Measurements from ENCODE around the gene SPAG8.

The SPAG8 gene

DNA sequence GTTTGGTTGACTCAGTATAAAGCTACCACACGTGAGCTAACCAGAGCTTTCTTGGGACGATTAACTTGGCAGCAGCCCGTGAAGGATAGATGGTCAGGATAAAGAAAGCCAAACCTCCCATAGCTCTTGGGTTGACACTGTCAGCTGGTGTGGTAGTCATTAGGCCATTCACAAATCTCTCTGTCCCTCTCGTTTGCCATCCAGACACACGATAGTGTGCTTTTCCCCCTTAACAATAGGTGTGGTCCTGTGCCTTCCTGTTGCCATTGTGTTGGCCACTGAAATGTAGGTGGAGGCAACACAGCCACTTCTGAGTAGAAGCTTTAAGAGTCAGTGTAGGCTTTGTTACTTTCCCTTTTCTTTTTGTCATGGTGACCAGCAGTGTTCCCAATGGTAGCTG, 46.4 kb upstream of the SPAG8 start:
- Histone ChIP-seq H3K27ac (no peak overlapping the region), H3K79me2 (ENCODE audit: insufficient read depth, low read depth) (no peaks in the 10 kb centered on the region), H3K27me3 (ENCODE audit: insufficient read depth, low read depth) (no peaks in the 10 kb centered on the region), H3K9ac (no peak overlapping the region), H3K4me2 (no peak overlapping the region), H3K4me1 (ENCODE audit: low read depth, poor library complexity, severe bottlenecking) (no peaks in the 10 kb centered on the region), H4K20me1 (ENCODE audit: insufficient read depth) (no peaks in the 10 kb centered on the region), H3K36me3 (ENCODE audit: insufficient read depth) (no peaks in the 10 kb centered on the region), H3K4me3 (IDR thresholded peaks at IDR 0.05; ENCODE audit: insufficient read depth, low read depth, low read length) (no peak overlapping the region), H2AFZ (ENCODE audit: low read depth) (no peak overlapping the region)
- TF ChIP-seq, protein P1, sequence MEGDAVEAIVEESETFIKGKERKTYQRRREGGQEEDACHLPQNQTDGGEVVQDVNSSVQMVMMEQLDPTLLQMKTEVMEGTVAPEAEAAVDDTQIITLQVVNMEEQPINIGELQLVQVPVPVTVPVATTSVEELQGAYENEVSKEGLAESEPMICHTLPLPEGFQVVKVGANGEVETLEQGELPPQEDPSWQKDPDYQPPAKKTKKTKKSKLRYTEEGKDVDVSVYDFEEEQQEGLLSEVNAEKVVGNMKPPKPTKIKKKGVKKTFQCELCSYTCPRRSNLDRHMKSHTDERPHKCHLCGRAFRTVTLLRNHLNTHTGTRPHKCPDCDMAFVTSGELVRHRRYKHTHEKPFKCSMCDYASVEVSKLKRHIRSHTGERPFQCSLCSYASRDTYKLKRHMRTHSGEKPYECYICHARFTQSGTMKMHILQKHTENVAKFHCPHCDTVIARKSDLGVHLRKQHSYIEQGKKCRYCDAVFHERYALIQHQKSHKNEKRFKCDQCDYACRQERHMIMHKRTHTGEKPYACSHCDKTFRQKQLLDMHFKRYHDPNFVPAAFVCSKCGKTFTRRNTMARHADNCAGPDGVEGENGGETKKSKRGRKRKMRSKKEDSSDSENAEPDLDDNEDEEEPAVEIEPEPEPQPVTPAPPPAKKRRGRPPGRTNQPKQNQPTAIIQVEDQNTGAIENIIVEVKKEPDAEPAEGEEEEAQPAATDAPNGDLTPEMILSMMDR (conservative IDR thresholded peaks at IDR 0.05; ENCODE audit: low read depth, low read length) = no peak

DNA sequence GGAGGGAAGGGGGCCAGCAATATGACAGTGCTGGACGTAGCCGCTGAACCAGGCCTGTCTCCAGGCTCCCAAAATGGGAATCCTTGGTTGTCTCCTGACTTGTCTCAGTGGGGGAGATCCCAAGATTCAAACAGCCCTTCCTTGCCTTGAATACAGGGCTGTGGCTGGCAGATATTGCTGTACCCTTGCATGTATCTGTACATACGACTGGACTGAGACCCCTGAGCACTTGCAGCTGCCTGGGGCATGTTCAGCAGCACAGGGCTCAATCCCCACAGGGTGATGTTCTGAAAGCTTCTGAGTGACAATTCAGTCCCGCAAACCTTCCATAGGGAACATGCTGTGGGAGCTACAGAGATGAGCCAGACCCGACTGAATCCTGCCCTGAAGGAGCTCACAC, 44.8 kb upstream of the SPAG8 start:
- Histone ChIP-seq H3K4me3 (IDR thresholded peaks at IDR 0.05; ENCODE audit: insufficient read depth, low read depth, low read length) (no peak overlapping the region), H3K27me3 (ENCODE audit: insufficient read depth, low read depth) (no peaks in the 10 kb centered on the region), H3K36me3 (ENCODE audit: insufficient read depth) (no peaks in the 10 kb centered on the region), H4K20me1 (ENCODE audit: insufficient read depth) (no peaks in the 10 kb centered on the region), H3K27ac (no peak overlapping the region), H3K4me2 (no peak overlapping the region), H3K9ac (no peak overlapping the region), H2AFZ (ENCODE audit: low read depth) (no peak overlapping the region), H3K4me1 (ENCODE audit: low read depth, poor library complexity, severe bottlenecking) (no peaks in the 10 kb centered on the region), H3K79me2 (ENCODE audit: insufficient read depth, low read depth) (no peaks in the 10 kb centered on the region)
- TF ChIP-seq, protein P1 (conservative IDR thresholded peaks at IDR 0.05; ENCODE audit: low read depth, low read length) = no peak

DNA sequence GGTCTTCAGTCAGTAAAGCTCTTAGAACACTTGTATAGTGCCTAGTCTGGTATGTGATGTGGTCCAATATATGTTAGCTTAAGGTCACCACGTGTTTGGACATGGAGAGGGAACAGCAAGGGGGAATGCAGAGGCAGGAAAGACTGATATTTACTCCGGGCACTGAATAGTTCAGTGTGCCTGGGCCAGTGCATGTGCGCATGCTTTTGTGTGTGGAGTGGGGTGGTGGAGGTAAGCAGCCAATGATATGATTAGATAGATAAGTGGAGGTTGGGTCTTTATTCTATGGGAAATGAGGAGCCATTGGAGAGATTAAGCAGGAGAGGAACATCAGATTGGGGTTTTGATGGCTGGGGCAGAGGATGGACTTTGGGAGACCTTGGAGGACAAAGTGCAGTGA, 44.1 kb upstream of the SPAG8 start:
- Histone ChIP-seq H3K4me3 (IDR thresholded peaks at IDR 0.05; ENCODE audit: insufficient read depth, low read depth, low read length) (no peak overlapping the region), H3K9ac (no peak overlapping the region), H4K20me1 (ENCODE audit: insufficient read depth) (no peaks in the 10 kb centered on the region), H3K79me2 (ENCODE audit: insufficient read depth, low read depth) (no peaks in the 10 kb centered on the region), H3K27me3 (ENCODE audit: insufficient read depth, low read depth) (no peaks in the 10 kb centered on the region), H2AFZ (ENCODE audit: low read depth) (no peak overlapping the region), H3K36me3 (ENCODE audit: insufficient read depth) (no peaks in the 10 kb centered on the region), H3K4me2 (no peak overlapping the region), H3K27ac (no peak overlapping the region), H3K4me1 (ENCODE audit: low read depth, poor library complexity, severe bottlenecking) (no peaks in the 10 kb centered on the region)
- TF ChIP-seq, protein P1 (conservative IDR thresholded peaks at IDR 0.05; ENCODE audit: low read depth, low read length) = no peak

DNA sequence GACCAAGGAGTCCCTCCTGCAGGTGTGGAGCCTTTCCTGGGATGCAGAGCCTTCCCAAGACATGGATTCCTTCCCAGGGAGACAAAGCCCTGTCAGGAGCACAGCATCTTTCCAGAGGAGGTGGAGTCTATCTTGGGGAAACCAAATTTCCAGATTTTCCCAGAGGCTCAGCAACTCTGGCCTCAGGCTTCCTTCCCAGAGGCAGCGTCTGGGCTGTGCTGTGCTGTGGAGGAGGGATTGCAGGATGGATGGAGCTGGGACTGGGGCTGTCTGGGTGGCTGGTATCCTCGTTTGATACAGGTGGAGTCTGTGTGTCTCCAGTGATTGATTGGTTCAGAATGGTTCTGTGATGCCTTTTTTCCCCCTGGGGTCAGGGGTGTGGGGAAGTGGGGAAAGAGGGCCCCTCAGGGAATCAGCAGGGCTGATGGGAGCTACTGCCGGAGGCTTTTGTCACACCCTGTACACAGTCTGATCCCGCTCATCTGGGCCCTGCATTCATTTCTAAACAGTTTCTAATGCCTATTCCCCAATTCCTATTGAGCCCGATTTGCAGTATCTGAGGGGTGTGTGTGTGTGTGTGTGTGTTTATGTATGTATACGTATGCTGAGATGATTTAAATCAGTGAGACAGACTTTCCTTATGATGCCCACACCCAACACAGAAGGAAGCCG, 42.2 kb upstream of the SPAG8 start:
- Histone ChIP-seq H3K4me3 (IDR thresholded peaks at IDR 0.05; ENCODE audit: insufficient read depth, low read depth, low read length) (no peak overlapping the region), H2AFZ (ENCODE audit: low read depth) (no peak overlapping the region), H3K9ac (no peak overlapping the region), H3K79me2 (ENCODE audit: insufficient read depth, low read depth) (no peaks in the 10 kb centered on the region), H4K20me1 (ENCODE audit: insufficient read depth) (no peaks in the 10 kb centered on the region), H3K27ac (no peak overlapping the region), H3K4me1 (ENCODE audit: low read depth, poor library complexity, severe bottlenecking) (peaks cover 18% of the 10 kb centered on the region), H3K36me3 (ENCODE audit: insufficient read depth) (no peaks in the 10 kb centered on the region), H3K4me2 (no peak overlapping the region), H3K27me3 (ENCODE audit: insufficient read depth, low read depth) (no peaks in the 10 kb centered on the region)
- TF ChIP-seq, protein P1 (conservative IDR thresholded peaks at IDR 0.05; ENCODE audit: low read depth, low read length) = no peak

Measured in KMS-11 (cell line).